Measurements from ENCODE around the gene DOC2B. TPM values are rescaled to one million over a fixed set of nuclear protein-coding genes. Genes with fewer than 3 reads are reported as not detected.

DOC2B gene
- total and polyA plus RNA-seq, 9 of the 15 experiments (the other 6 are each of a cell fraction or from before 2014, with no cell fraction given) = 0.02 TPM; not detected in 8

DNA sequence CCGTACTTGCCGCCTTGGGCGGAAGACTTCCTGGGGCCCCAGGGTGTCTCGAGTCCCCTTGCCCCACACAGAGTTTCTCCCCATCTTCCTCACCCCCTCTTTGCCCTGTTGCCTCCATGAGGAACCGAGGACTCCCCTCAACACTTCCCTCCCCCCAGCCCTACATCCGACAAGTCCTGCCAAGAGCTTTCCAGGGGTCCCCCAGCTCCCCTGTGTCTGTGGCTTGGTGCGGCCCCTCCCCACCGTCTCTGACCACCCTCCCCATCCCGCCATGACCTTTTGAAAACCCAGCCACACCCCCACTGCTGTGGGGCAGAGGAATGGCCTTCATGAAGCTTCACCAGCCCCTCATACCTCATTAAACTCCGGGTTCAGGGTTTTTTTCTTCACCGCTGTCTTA lies 32.7 kb downstream of the DOC2B start:
- no peak for DNase-seq (ENCODE audit: extremely low read depth in 1 of 4, low spot score in 3 of 4)
- Histone ChIP-seq H3K4me2 (ENCODE audit: insufficient read depth, low read length) (no peak overlapping the region), H3K79me2 (ENCODE audit: control insufficient read depth, insufficient read depth, low read length) (no peaks in the 10 kb centered on the region), H3K9me3 (replicated peaks; ENCODE audit: control insufficient read depth, insufficient read depth, low read depth, low read length) (no peaks in the 10 kb centered on the region), H2AFZ (ENCODE audit: low read depth, low read length) (no peak overlapping the region), H3K9ac (ENCODE audit: insufficient read depth in 1 of 2, low read depth in 2 of 2, low read length in 2 of 2) (no peak overlapping the region), H3K27ac (ENCODE audit: extremely low read depth, low read depth, low read length) (no peak overlapping the region), H3K9me1 (ENCODE audit: control insufficient read depth, insufficient read depth, low read length) (no peaks in the 10 kb centered on the region), H3K27me3 (ENCODE audit: control insufficient read depth in 2 of 2, insufficient read depth in 2 of 2, low read length in 2 of 2) (peaks cover 0 to 19% of the 10 kb centered on the region in 2 experiments; a peak in 3 of 5 replicates), H3K36me3 (ENCODE audit: control insufficient read depth, insufficient read depth, low read length) (no peaks in the 10 kb centered on the region), H3K4me3 (no peak overlapping the region), H4K20me1 (replicated peaks; ENCODE audit: control insufficient read depth, insufficient read depth, low read length) (no peaks in the 10 kb centered on the region), H3K4me1 (replicated peaks in 1 of 2; ENCODE audit: control insufficient read depth in 2 of 2, insufficient read depth in 2 of 2, low read length in 2 of 2) (no peaks in the 10 kb centered on the region)
- in situ Hi-C loops (cut with MboI) (no loop called here), intact Hi-C loops (cut with micrococcal nuclease) (no loop called here)
- ATAC-seq = no peak
- BruUV-seq (replicated peaks) = no TSS peak
- ChIA-PET POLR2A (no interaction called here), CTCF (ENCODE audit: low intra/inter-chr PET ratio) (no interaction called here)
- TF ChIP-seq, protein P1, sequence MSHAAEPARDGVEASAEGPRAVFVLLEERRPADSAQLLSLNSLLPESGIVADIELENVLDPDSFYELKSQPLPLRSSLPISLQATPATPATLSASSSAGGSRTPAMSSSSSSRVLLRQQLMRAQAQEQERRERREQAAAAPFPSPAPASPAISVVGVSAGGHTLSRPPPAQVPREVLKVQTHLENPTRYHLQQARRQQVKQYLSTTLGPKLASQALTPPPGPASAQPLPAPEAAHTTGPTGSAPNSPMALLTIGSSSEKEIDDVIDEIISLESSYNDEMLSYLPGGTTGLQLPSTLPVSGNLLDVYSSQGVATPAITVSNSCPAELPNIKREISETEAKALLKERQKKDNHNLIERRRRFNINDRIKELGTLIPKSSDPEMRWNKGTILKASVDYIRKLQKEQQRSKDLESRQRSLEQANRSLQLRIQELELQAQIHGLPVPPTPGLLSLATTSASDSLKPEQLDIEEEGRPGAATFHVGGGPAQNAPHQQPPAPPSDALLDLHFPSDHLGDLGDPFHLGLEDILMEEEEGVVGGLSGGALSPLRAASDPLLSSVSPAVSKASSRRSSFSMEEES (CRISPR knock-in tag; IDR thresholded peaks at IDR 0.05) = no peak
- TF ChIP-seq SRF (CRISPR knock-in tag; IDR thresholded peaks at IDR 0.05) (no peak), PHB2 (IDR thresholded peaks at IDR 0.05; ENCODE audit: low read depth) (no peak), CTBP1 (IDR thresholded peaks at IDR 0.05; ENCODE audit: borderline replicate concordance) (no peak)
- TF ChIP-seq, protein P2, sequence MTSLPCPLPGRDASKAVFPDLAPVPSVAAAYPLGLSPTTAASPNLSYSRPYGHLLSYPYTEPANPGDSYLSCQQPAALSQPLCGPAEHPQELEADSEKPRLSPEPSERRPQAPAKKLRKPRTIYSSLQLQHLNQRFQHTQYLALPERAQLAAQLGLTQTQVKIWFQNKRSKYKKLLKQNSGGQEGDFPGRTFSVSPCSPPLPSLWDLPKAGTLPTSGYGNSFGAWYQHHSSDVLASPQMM (CRISPR knock-in tag; IDR thresholded peaks at IDR 0.05) = no peak
- WGBS (ENCODE audit: insufficient coverage, low coverage, missing lambda C conversion rate) = 0% methylated on average over 8 of the region's 11 CpGs
- FAIRE-seq = no peak
